IPS-15b (cell line): ENCODE data around the gene UGDH.
"Not testable (repeated sequence)": the region's sequence is repeated elsewhere in the genome, so short reads cannot be mapped to it uniquely, and the experiment has no call there.

Experiments used
- H3K27me3 ChIP-seq: one replicate; pipeline ENCODE4 v1.6.1; 2013; ENCODE audit warnings: low read length; ENCODE audit not compliant: control insufficient read depth, insufficient read depth
- H3K36me3 ChIP-seq: one replicate; pipeline ENCODE4 v1.6.1; 2013; ENCODE audit warnings: low read length; ENCODE audit not compliant: control insufficient read depth, insufficient read depth
- H3K4me1 ChIP-seq: one replicate; pipeline ENCODE4 v1.6.1; 2013; ENCODE audit warnings: mild to moderate bottlenecking, low read length; ENCODE audit not compliant: control insufficient read depth, insufficient read depth
- H3K4me3 ChIP-seq: one replicate; pipeline ENCODE4 v1.5.1; 2013; ENCODE audit warnings: low read depth, low read length
- H3K9ac ChIP-seq: one replicate; pipeline ENCODE4 v1.6.1; 2013; ENCODE audit warnings: low read depth, mild to moderate bottlenecking, low read length
- H3K9me3 ChIP-seq: one replicate; pipeline ENCODE4 v1.6.1; 2013; ENCODE audit warnings: mild to moderate bottlenecking, low read length; ENCODE audit not compliant: control insufficient read depth, insufficient read depth

UGDH gene

DNA sequence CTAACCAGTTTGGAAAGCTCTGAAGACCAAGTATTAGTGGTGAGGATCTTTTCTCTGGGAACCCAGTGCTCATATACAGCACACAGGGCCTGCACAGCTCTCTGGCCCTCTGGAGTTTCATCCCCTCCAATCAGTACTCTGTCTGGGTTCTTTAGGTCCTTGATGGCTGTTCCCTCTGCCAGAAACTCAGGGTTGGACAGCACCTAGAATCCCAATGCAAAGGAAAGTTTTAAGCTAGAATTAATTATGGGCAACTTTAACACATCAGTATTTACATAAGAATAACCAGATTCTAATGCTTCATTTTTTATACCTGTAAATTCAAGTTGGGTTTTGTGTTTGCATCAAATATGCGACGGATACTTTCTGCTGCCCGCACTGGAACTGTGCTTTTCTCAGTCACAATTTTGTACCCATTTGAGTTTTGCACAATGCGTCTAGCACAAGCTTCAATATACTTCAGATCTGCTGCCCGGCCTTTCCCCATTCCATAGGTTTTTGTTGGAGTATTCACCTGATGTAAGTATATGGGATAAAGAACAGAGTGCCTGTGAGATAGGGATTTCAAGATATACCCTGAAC, 16.8 kb downstream of the UGDH start:
- Histone ChIP-seq H3K4me3 (no peak overlapping the region), H3K36me3 (peaks cover 32% of the 10 kb centered on the region), H3K27me3 (no peaks in the 10 kb centered on the region), H3K9me3 (no peaks in the 10 kb centered on the region), H3K9ac (no peak overlapping the region), H3K4me1 (no peaks in the 10 kb centered on the region)

GRCh38 chr4:39505581-39505980, 21.7 kb downstream of the UGDH start:
- no peaks in the 10 kb centered on the region for H3K9me3 ChIP-seq
- no peak overlapping the region for H3K9ac ChIP-seq
- H3K4me3 ChIP-seq = no peak overlapping the region
- H3K4me1 ChIP-seq = no peaks in the 10 kb centered on the region
- peaks cover 38% of the 10 kb centered on the region for H3K36me3 ChIP-seq
- H3K27me3 ChIP-seq = no peaks in the 10 kb centered on the region

- Histone ChIP-seq H3K36me3 (peaks cover 29% of the 10 kb centered on the region), H3K27me3 (no peaks in the 10 kb centered on the region), H3K9ac (no peak overlapping the region), H3K9me3 (no peaks in the 10 kb centered on the region), H3K4me3 (no peak overlapping the region), H3K4me1 (no peaks in the 10 kb centered on the region)
Observed at GRCh38 chr4:39504538-39504937, 22.7 kb downstream of the UGDH start.

DNA sequence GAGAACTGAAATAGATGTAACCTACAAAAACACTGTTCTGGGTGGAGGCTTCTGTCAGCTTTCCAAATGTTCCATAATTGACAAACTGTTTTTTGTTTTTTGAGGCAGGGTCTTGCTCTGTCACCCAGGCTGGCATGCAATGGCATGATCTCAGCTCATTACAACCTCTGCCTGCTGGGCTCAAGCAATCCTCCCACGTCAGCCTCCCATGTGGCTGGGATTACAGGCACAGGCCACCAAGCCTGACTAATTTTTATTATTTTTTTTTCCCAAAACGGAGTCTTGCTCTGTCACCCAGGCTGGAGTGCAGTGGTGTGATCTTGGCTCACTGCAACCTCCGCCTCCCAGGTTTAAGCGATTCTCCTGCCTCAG, 24.6 kb downstream of the UGDH start:
- H3K4me1 ChIP-seq, H3K4me3 ChIP-seq, H3K27me3 ChIP-seq, H3K9me3 ChIP-seq, H3K9ac ChIP-seq: not testable (repeated sequence)
- peaks cover 19% of the 10 kb centered on the region for H3K36me3 ChIP-seq

DNA sequence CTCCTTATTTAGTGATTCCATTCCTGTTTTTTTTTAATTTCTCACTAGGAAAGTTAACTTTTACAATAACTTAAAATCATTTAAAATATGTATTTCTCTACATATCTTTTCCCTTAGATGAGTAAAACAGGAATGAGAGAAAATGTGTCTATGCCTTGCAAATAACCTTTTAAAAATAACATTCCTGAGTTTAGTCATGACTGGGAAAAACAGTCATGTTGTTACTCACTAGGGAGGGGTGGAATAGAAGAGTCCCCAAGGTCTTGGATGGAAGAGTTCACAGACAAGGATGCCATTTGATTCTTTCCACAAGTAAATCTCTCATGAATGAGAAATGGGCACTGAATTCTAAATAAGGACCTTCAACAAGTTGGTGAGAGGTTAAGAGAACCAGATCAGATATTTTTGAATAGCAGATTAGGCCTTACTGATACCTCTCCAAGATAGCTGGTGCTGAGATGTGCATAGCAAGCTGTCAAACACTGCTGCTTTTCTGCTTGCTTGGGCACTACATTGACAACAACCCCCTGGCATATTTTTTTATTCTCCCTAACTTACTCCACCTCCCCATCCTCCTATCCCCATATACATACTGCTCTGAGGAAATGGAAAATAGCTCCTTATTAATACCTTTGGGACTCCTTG, 25.1 kb downstream of the UGDH start:
- Histone ChIP-seq H3K27me3 (no peaks in the 10 kb centered on the region), H3K4me1 (no peaks in the 10 kb centered on the region), H3K9ac (no peak overlapping the region), H3K9me3 (no peaks in the 10 kb centered on the region), H3K4me3 (no peak overlapping the region), H3K36me3 (peaks cover 14% of the 10 kb centered on the region)

DNA sequence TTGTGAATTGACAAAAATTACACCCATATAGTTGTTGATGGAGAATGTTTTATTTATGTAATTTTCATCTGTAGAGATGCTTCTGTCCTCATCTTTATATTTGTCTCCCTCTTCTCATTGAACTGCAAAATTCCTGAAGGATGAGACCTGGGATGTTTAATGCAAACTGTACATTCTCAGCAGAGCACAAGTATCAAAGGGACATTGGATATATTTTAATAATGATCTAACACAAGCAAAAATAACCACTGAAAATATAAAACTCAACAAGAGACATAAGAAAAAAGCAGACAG, 28.6 kb downstream of the UGDH start:
- peaks cover 2% of the 10 kb centered on the region for H3K36me3 ChIP-seq
- no peak overlapping the region for H3K9ac ChIP-seq
- no peaks in the 10 kb centered on the region for H3K4me1 ChIP-seq
- no peaks in the 10 kb centered on the region for H3K27me3 ChIP-seq
- H3K4me3 ChIP-seq = no peak overlapping the region
- no peaks in the 10 kb centered on the region for H3K9me3 ChIP-seq

DNA sequence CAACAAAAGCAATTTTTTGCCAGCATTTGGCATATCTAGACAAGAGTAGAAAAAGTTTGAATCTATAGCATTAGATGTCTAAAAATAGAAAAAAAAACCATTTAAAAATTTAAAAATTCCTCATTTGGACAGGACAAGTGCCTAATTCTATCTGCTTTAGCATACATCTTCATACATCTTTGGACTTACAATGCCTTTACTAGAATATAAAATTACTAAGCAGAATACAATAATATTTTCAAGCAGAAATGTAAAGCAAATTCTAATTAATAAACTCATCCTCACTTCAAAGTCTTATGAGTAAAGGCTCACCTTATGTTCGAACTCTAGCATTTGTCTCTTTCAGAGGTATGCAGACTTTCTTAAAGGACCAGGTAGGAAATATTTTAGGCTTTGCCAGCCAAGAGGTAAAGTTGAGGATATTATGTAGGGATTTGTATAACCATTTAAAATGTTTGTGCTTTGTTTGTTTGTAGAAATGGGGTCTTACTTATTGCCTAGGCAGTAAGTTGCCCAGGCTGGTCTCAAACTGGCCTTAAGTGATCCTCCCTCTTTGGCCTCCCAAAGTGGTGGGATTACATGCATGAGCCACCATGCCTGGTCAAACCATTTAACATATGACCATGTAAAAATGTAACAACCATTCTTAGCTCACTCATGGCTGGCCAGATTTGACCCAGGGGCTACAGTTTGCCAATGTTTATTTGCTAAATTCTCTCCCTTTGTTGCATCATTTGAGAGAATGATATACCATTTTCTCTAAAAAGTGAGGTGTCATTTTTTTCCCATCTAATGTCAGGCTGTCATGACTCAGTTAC, 29.1 kb downstream of the UGDH start:
- H3K9ac ChIP-seq = no peak overlapping the region
- no peaks in the 10 kb centered on the region for H3K27me3 ChIP-seq
- H3K9me3 ChIP-seq = no peaks in the 10 kb centered on the region
- no peaks in the 10 kb centered on the region for H3K4me1 ChIP-seq
- peaks cover under 1% of the 10 kb centered on the region for H3K36me3 ChIP-seq
- no peak overlapping the region for H3K4me3 ChIP-seq

DNA sequence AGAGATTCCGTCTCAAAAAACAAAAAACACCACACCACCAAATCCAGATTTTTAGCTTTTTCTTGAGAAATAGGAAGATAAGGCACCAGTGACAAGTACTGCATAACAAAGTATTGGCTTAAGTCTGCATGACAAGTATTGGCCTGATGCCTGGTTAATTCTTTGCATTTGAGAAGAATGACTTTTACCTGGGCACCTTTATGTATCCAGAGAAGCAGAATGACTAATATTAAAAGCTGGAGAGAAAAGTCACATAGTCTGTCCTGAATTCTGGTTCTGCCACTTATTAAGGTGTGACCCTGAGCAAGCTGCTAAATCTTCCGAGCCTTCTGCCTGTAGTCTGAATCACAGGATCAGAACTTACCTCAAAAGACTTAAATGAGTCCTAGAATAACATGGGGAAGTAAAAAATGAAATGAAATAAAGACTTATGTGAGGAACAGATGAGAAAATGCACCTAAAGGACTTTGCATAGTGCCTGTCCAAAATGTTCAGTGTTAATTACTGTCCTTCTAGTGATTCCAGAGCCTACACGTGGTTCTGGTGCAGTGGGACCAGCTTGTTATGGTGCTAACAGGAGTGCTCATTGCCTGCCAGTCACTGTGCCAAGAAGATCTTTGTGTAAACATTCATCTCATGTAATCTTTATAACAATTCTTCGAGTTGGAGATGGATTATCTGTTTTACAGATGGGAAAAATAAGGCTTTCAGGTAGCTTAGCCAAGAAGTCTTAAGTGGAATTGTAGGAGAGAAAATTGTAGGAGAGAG, 31.6 kb downstream of the UGDH start:
- H3K9me3 ChIP-seq = no peaks in the 10 kb centered on the region
- H3K4me1 ChIP-seq = no peaks in the 10 kb centered on the region
- no peaks in the 10 kb centered on the region for H3K27me3 ChIP-seq
- H3K4me3 ChIP-seq = no peak overlapping the region
- H3K36me3 ChIP-seq = no peaks in the 10 kb centered on the region
- H3K9ac ChIP-seq = no peak overlapping the region

GRCh38 chr4:39494354-39494753, 32.9 kb downstream of the UGDH start:
- no peaks in the 10 kb centered on the region for H3K9me3 ChIP-seq
- H3K9ac ChIP-seq = no peak overlapping the region
- H3K36me3 ChIP-seq = no peaks in the 10 kb centered on the region
- no peak overlapping the region for H3K4me3 ChIP-seq
- H3K4me1 ChIP-seq = no peaks in the 10 kb centered on the region
- H3K27me3 ChIP-seq = no peaks in the 10 kb centered on the region

GRCh38 chr4:39490322-39490721, 36.9 kb downstream of the UGDH start:
- H3K9me3 ChIP-seq = no peaks in the 10 kb centered on the region
- no peaks in the 10 kb centered on the region for H3K27me3 ChIP-seq
- H3K36me3 ChIP-seq = no peaks in the 10 kb centered on the region
- H3K9ac ChIP-seq = no peak overlapping the region
- no peaks in the 10 kb centered on the region for H3K4me1 ChIP-seq
- no peak overlapping the region for H3K4me3 ChIP-seq

DNA sequence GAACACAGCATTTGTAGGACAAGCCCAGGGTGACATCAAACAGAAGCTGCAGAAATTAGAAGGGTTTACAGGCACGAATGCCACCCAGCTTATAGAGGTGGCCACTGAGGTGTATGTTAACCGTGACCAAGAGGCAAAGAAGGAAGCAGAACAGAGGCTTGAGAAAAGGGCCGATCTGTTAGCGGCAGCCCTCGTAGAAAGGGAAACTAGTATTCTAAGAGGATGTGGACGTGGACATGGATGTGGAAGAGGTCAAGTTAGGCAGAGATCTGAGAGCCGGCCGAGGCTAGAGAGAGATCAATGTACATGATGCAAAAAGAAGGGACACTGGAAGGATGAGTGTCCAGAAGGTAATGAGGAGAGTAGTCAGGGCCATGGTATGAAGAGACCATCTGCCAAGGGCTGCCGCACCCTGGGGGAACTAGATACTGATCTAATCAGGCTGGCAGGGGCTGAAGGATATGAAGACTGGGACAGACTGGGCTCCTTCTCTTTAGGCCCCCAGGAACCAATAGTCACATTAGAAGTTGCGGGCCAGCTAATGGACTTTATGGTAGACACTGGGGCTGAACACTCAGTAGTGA, 40.9 kb downstream of the UGDH start:
- no peaks in the 10 kb centered on the region for H3K4me1 ChIP-seq
- no peak overlapping the region for H3K4me3 ChIP-seq
- H3K36me3 ChIP-seq = no peaks in the 10 kb centered on the region
- H3K27me3 ChIP-seq = no peaks in the 10 kb centered on the region
- H3K9ac ChIP-seq = no peak overlapping the region
- H3K9me3 ChIP-seq = no peaks in the 10 kb centered on the region
